ENCODE data around the gene NDUFB2. TPM values are rescaled to one million over a fixed set of nuclear protein-coding genes. Genes with fewer than 3 reads are reported as not detected.

Gene NDUFB2
- total and polyA plus RNA-seq, 2 of the 13 experiments (the other 11 are each of a cell fraction or from before 2014, with no cell fraction given) = 206 to 221 TPM

- no peak overlapping the region for H3K27ac ChIP-seq (ENCODE audit: extremely low read length, insufficient read depth, low read length)
- DNase-seq (ENCODE audit: low spot score) = no peak
- FAIRE-seq = no peak
- no peak for TF ChIP-seq AKAP8 (CRISPR knock-in tag; IDR thresholded peaks at IDR 0.05)
- TF ChIP-seq ZNF800 (CRISPR knock-in tag; IDR thresholded peaks at IDR 0.05) = no peak
- TF ChIP-seq FLYWCH1 (CRISPR knock-in tag; IDR thresholded peaks at IDR 0.05) = no peak
- TF ChIP-seq SRSF9 (IDR thresholded peaks at IDR 0.05; ENCODE audit: borderline replicate concordance, insufficient read depth, low read depth, low read length, poor library complexity, severe bottlenecking) = no peak
- no peak for TF ChIP-seq KAT7 (CRISPR knock-in tag; IDR thresholded peaks at IDR 0.05; ENCODE audit: borderline replicate concordance)
- TF ChIP-seq FOXK2 (IDR thresholded peaks at IDR 0.05) = no peak
- no peak for TF ChIP-seq ZNF256 (CRISPR knock-in tag; conservative IDR thresholded peaks at IDR 0.05)
- TF ChIP-seq ZNF484 (CRISPR knock-in tag; IDR thresholded peaks at IDR 0.05; ENCODE audit: borderline replicate concordance, low read depth) = no peak
- in situ Hi-C loops (cut with HindIII; ENCODE audit: extremely low pct_ligation_motif_present, low pct_unique_long_range_greater_than_20kb) = no loop called here
- no peak overlapping the region for H3K9ac ChIP-seq (ENCODE audit: insufficient read depth, low read depth, low read length)
- intact Hi-C loops (cut with micrococcal nuclease; ENCODE audit: unreplicated experiment) = no loop called here
- H3K9me3 ChIP-seq (ENCODE audit: low read length) = no peaks in the 10 kb centered on the region
- H3K79me2 ChIP-seq (ENCODE audit: insufficient read depth, low read length) = no peaks in the 10 kb centered on the region
- no peak overlapping the region for H2AFZ ChIP-seq (ENCODE audit: low read length)
- H3K4me3 ChIP-seq (replicated peaks in 1 of 3; ENCODE audit: insufficient read depth in 1 of 3, low read depth in 2 of 3, low read length in 3 of 3) = peak overlapping the region in 1 of 3 experiments; percentile 78; a peak in 1 of 6 replicates
- 91% methylated on average over 18 of the region's 18 CpGs for WGBS (ENCODE audit: low lambda C conversion rate)
- POLR2A ChIA-PET = interaction anchor here (1.4 kb wide), 1 partner anchor 330 kb away, joined by 5 read pairs; no protein-coding TSS in a partner anchor
- H3K27me3 ChIP-seq (ENCODE audit: control insufficient read depth in 1 of 2, insufficient read depth in 2 of 2, low read length in 2 of 2) = no peaks in the 10 kb centered on the region
- BruUV-seq (replicated peaks) = TSS peak; percentile 66
- CTCF ChIA-PET (ENCODE audit: low intra/inter-chr PET ratio, low total read pairs) = no interaction called here
- peaks cover 16% of the 10 kb centered on the region for H3K4me1 ChIP-seq (ENCODE audit: insufficient read depth, low read length)
- H4K20me1 ChIP-seq (ENCODE audit: insufficient read depth, low read length) = no peaks in the 10 kb centered on the region
- H3K36me3 ChIP-seq (replicated peaks in 1 of 2; ENCODE audit: control insufficient read depth in 1 of 2, insufficient read depth in 2 of 2, low read length in 2 of 2) = no peaks in the 10 kb centered on the region; a peak in 1 of 5 replicates
- no peak for ATAC-seq
- peak overlapping the region; percentile 83 for H3K4me2 ChIP-seq (ENCODE audit: low read depth, low read length)
Observed at GRCh38 chr7:140673774-140674155, 22.7 kb upstream of the NDUFB2 start.
